GM06990 (cell line): ENCODE results near the gene TLE6.
"Not testable (repeated sequence)": the region's sequence is repeated elsewhere in the genome, so short reads cannot be mapped to it uniquely, and the experiment has no call there.

ENCODE experiments used
- DNase-seq: peaks from one replicate; pipeline ENCODE4 v3.0.0-alpha.2; 2011; ENCODE audit not compliant: insufficient read length; ENCODE audit errors: extremely low read depth
- H3K27me3 ChIP-seq: replicated peaks from 2 replicates; pipeline ENCODE4 v1.6.0; 2011; ENCODE audit warnings: low read length; ENCODE audit not compliant: control insufficient read depth, insufficient read depth
- H3K36me3 ChIP-seq: 2 replicates; pipeline ENCODE4 v1.5.1; 2011; ENCODE audit warnings: low read length; ENCODE audit not compliant: control insufficient read depth, insufficient read depth
- H3K4me3 ChIP-seq: replicated peaks from 2 replicates; pipeline ENCODE4 v1.5.1; 2011; ENCODE audit warnings: low read depth, mild to moderate bottlenecking, control low read depth, low read length
- TF ChIP-seq, protein P1 (sequence below): IDR thresholded peaks from 2 replicates; pipeline ENCODE4 v1.5.1; 2011; ENCODE audit warnings: low read length, control low read depth, mild to moderate bottlenecking, inconsistent platforms; ENCODE audit not compliant: insufficient read depth, poor library complexity, severe bottlenecking

Gene TLE6

DNA sequence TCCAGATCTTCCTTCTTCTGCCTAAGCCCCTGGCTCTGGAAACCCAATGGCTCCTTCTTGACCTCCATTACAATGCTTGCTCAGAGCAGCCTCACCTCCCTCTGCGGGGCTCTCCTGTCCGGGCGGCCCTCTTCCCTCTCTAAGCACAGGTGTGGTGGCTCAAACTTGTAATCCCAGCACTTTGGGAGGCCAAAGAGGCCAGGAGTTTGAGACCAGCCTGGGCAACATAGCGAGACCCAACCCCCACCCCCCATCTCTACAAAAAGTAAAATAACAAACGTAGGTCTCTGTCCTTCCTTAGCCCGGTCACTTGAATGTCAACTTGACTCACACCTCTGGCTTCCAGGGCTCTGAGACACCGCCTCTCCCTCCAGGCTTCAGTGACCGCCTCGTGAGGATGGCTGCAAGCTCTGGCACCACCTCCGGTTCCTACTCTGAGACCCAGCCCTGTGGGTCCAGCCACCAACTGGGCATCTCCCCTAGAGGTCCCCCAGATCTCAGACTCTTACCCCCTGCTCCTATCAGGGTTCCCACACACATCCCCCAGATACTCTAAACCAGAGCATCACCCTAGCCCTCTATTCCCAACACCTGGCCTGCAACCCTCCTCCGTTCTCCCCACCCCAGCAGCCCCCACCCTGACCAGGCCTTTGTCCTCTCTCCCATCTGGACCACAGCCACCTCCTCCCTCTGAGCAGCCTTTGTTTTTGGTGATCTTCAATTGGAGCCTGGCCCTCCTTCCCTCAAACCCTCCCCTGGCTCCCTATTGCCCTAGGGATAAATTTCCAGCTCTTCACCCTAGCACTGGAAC, 56.4 kb downstream of the TLE6 start:
- no peaks in the 10 kb centered on the region for H3K36me3 ChIP-seq
- TF ChIP-seq, protein P1, sequence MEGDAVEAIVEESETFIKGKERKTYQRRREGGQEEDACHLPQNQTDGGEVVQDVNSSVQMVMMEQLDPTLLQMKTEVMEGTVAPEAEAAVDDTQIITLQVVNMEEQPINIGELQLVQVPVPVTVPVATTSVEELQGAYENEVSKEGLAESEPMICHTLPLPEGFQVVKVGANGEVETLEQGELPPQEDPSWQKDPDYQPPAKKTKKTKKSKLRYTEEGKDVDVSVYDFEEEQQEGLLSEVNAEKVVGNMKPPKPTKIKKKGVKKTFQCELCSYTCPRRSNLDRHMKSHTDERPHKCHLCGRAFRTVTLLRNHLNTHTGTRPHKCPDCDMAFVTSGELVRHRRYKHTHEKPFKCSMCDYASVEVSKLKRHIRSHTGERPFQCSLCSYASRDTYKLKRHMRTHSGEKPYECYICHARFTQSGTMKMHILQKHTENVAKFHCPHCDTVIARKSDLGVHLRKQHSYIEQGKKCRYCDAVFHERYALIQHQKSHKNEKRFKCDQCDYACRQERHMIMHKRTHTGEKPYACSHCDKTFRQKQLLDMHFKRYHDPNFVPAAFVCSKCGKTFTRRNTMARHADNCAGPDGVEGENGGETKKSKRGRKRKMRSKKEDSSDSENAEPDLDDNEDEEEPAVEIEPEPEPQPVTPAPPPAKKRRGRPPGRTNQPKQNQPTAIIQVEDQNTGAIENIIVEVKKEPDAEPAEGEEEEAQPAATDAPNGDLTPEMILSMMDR, result no peak
- DNase-seq, result no peak
- H3K27me3 ChIP-seq, result no peaks in the 10 kb centered on the region
- H3K4me3 ChIP-seq, result no peak overlapping the region

DNA sequence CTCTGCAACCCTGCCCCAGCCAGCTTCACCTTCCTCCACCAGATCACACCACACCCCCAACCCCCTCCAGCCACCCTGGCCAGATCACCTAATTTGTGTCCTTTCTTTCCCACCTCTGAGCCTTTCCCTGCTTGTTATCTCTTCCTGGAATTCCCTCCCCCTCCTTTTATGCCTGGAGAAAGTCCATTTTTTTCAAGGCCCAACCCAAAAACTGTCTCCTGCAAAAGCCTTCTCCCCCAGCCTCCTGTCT, 57.0 kb downstream of the TLE6 start:
- H3K4me3 ChIP-seq, result no peak overlapping the region
- H3K27me3 ChIP-seq, result no peaks in the 10 kb centered on the region
- no peak for DNase-seq
- TF ChIP-seq, protein P1, result no peak
- no peaks in the 10 kb centered on the region for H3K36me3 ChIP-seq

DNA sequence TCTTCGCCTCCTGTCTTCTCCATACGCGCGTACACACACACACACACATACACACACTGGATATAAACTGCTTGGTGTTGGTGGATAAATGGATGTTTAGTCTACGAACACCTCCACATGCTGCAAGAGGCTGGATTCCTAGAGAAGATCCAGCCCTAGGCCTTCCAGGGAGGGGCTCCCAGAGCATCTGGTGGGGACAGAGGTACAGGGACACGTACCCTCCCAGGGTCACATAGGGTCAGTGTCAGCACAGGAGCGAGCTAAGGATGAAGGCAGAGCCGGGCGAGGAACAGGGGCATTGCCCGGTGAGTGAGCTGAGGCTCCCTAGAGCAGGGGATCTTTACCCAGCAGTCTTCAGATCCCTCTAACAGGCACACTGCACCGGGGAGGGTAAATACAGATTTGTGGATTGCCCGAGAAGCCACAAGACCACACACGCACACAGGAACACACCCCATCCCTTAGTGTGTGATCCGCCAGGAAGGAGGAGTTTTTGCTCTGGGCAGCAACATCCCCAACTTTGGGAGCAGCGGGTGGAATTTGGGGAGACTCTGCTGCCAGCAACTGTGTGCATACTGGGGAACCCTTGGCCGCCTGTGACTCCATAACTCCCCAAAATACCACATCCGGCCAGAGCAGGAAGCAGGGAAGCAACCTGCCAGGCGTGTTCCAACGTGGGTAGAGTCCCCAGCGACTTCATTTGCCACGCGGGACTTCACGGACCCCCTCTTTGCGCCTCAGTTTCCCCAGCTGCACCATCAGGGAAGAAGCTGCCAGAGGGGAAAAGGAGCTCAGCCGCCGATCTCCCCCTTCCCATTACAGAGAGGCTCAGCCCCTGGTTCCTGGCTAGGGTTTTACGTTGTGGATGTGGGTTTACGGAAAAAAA, 57.5 kb downstream of the TLE6 start:
- no peaks in the 10 kb centered on the region for H3K27me3 ChIP-seq
- no peaks in the 10 kb centered on the region for H3K36me3 ChIP-seq
- TF ChIP-seq, protein P1, result no peak
- H3K4me3 ChIP-seq, result peak overlapping the region; percentile 67
- no peak for DNase-seq

DNA sequence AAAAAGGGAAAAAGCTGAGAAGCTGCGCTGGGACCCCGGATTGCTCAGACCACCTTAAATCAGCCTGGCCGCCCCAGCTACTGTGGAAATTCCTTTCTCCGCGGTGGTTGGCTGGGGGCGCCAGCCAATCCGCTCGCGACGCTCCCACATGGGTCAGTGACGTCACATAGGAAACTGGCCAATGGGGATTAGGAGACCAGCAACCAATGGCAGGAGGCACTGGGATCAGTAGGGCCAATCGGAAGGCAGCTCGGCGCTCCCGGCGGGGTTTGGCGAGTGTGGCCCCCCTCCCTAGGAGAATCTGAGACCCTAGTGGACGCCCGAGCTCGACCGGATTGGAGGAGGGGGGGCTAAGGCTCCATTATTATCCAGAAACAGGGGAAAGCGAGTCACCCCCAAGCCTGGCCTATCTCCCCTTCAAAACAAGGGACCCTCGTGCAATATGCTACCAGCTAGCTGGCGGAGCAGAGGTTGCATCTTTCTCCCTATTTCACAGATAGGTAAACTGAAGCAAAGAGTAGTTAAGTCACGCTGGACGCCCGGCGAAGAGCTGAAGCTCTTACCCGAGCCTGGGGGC, 58.3 kb downstream of the TLE6 start:
- TF ChIP-seq, protein P1, result no peak
- H3K4me3 ChIP-seq, result peak overlapping the region; percentile 71
- no peaks in the 10 kb centered on the region for H3K27me3 ChIP-seq
- no peaks in the 10 kb centered on the region for H3K36me3 ChIP-seq
- DNase-seq, result peak; percentile 96

DNA sequence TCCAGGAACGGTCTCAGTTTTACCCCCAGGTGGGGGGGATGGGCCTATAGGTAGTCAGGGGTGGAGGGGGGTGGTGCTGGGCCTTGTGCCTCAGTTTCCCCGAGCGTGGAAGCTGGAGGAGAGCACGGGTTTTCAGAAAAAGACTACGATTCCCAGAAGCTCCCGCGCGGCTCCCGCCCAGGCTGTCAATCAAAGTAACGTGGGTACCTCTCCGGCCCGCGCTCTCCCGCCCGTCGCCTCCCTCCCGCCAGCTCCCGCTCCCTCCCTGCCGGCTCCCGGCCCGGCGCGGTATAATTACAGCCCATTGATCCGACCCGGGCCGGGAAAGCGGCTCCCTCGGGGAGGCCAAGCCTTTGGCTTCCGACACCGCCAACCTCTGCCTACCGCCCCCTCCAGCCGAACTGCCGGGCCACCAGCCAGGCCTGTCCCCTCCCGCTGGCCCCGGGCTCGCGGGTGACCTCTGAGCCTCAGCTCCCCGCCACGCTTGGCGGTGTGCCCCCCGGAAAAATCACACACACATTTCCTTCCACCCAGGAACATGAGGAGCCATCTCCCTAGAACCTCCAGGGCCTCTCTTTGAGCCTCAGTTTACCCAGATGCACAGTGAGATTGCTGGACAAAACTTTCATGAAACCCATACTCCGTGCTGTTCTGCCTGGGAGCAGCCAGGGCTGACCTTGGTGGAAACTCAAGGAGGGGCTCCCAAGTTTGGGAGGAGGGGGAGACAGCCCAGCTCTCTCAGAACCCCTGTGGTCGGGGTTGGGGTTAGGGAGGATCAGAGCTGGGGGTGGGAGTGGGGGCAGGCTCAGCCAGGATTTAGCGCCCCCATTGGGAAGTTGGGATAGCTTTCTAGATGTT, 59.0 kb downstream of the TLE6 start:
- TF ChIP-seq, protein P1, result peak; percentile 10
- H3K4me3 ChIP-seq, result peak overlapping the region; percentile 71
- no peaks in the 10 kb centered on the region for H3K36me3 ChIP-seq
- DNase-seq, result peak; percentile 85
- H3K27me3 ChIP-seq, result no peaks in the 10 kb centered on the region

DNA sequence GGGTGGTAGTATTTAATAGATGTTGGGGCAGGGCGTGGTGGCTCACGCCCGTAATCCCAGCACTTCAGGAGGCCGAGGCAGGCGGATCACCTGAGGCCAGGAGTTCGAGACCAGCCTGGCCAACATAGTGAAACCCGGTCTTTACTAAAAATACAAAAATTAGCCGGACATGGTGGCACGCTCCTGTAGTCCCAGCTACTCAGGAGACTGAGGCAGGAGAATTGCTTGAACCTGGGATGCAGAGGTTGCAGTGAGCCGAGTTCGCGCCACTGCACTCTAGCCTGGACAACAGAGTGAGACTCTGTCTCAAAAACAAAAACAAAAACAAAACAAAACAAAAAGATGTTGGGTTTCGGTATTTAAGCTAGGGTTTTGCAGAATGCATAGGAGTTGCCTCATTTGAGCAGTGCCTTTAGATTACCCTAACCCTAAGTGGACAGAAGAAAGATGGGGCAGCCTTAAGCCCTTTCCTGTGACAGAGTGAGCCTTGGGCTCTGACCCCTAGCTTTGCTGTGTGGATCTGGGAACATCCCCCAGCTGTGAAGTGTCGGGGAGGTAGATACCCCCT, 59.7 kb downstream of the TLE6 start:
- H3K27me3 ChIP-seq, H3K36me3 ChIP-seq, DNase-seq, H3K4me3 ChIP-seq: not testable (repeated sequence)
